K562 (cell line): Measurements from ENCODE around the gene KIAA1958. TPM values are rescaled to one million over a fixed set of nuclear protein-coding genes. Genes with fewer than 3 reads are reported as not detected.

Experiments used
- ATAC-seq: fragments of 200-7000 bp; cut with Tn5 transposase; 3 replicates; pipeline ENCODE4 v1.9.1; 2020; ENCODE audit warnings: moderate library complexity
- BruUV-seq: library from RNA; stranded (reverse); fragments of 400-500 nt; replicated peaks from 2 replicates; lab custom pipeline; 2021; lab: Mats Ljungman, UMichigan
- CTCF ChIA-PET: fragments of 300-600 bp; formaldehyde crosslinking; extraction: SDS; loops from one replicate; lab custom pipeline; 2021; ENCODE audit warnings: low intra/inter-chr PET ratio; lab: Yijun Ruan, JAX
- POLR2A ChIA-PET: fragments of 300-600, 350-650 bp; sonication (Branson Sonifier 250); formaldehyde crosslinking; extraction: SDS; loops from one replicate; lab custom pipeline; 2021; ENCODE audit warnings: antibody characterized with exemption, inconsistent platforms; lab: Yijun Ruan, JAX
- DNase-seq, 4 experiments: peaks; one replicate each; pipeline versions ENCODE4 v3.0.0 to v3.0.0-alpha.2; 2011 to 2018; ENCODE audit warnings: low spot score in 3 of 4, mixed read lengths in 3 of 4; ENCODE audit errors: extremely low read depth in 1 of 4
- FAIRE-seq: peaks from 2 replicates; lab custom pipeline; 2011; peaks lifted over from hg19 to GRCh38; lab: Jason Lieb, UNC
- H2AFZ ChIP-seq: 2 replicates; pipeline ENCODE4 v1.6.0; 2011; ENCODE audit warnings: low read depth, low read length, control low read depth, inconsistent platforms
- H3K27ac ChIP-seq: fragments of 200-600 bp; 3 replicates; pipeline ENCODE4 v1.8.0; 2011; ENCODE audit warnings: low read depth, mild to moderate bottlenecking, control low read depth, inconsistent platforms, low read length, moderate library complexity, mixed read lengths; ENCODE audit errors: extremely low read depth
- H3K27me3 ChIP-seq, 2 experiments: fragments of 300-600 bp in 1 of 2; 2 replicates in 1 of 2; 3 replicates in 1 of 2; pipeline versions ENCODE4 v1.6.0 to v1.8.0; 2011; ENCODE audit warnings: inconsistent platforms in 2 of 2, low read length in 2 of 2, mild to moderate bottlenecking in 1 of 2, mixed read lengths in 1 of 2, moderate library complexity in 1 of 2; ENCODE audit not compliant: control insufficient read depth in 2 of 2, insufficient read depth in 2 of 2
- H3K36me3 ChIP-seq: fragments of 300-600 bp; 3 replicates; pipeline ENCODE4 v1.8.0; 2011; ENCODE audit warnings: mild to moderate bottlenecking, low read length, inconsistent platforms; ENCODE audit not compliant: control insufficient read depth, insufficient read depth
- H3K4me1 ChIP-seq, 2 experiments: fragments of 200-600 bp in 1 of 2; replicated peaks in 1 of 2; 2 replicates in 1 of 2; 3 replicates in 1 of 2; pipeline versions ENCODE4 v1.5.1 to v1.8.0; 2011; ENCODE audit warnings: inconsistent platforms in 2 of 2, low read length in 2 of 2, mild to moderate bottlenecking in 1 of 2, mixed read lengths in 1 of 2, moderate library complexity in 1 of 2; ENCODE audit not compliant: control insufficient read depth in 2 of 2, insufficient read depth in 2 of 2
- H3K4me2 ChIP-seq: 2 replicates; pipeline ENCODE4 v1.6.1; 2011; ENCODE audit warnings: low read length, control low read depth, inconsistent platforms, mixed read lengths; ENCODE audit not compliant: insufficient read depth
- H3K4me3 ChIP-seq: fragments of 200-600 bp; sonication (generic), shearing (Covaris generic); 2 replicates; pipeline ENCODE4 v1.5.1; 2016; ENCODE audit warnings: control low read depth, inconsistent platforms
- H3K79me2 ChIP-seq: fragments of 200-600 bp; 3 replicates; pipeline ENCODE4 v1.8.0; 2011; ENCODE audit warnings: low read length, inconsistent platforms; ENCODE audit not compliant: control insufficient read depth, insufficient read depth
- H3K9ac ChIP-seq, 2 experiments: 2 replicates each; pipeline versions ENCODE4 v1.6.0 to v1.6.1; 2011; ENCODE audit warnings: low read depth in 2 of 2, low read length in 2 of 2, control low read depth in 1 of 2, inconsistent platforms in 1 of 2, mild to moderate bottlenecking in 1 of 2, mixed read lengths in 1 of 2; ENCODE audit not compliant: insufficient read depth in 1 of 2
- H3K9me1 ChIP-seq: one replicate; pipeline ENCODE4 v1.6.0; 2011; ENCODE audit warnings: inconsistent platforms, mild to moderate bottlenecking, low read length, moderate library complexity; ENCODE audit not compliant: control insufficient read depth, insufficient read depth
- H3K9me3 ChIP-seq: replicated peaks from 2 replicates; pipeline ENCODE4 v1.5.1; 2011; ENCODE audit warnings: low read depth, low read length, inconsistent platforms; ENCODE audit not compliant: control insufficient read depth, insufficient read depth
- H4K20me1 ChIP-seq: replicated peaks from 2 replicates; pipeline ENCODE4 v1.6.1; 2011; ENCODE audit warnings: low read length, inconsistent platforms, mixed read lengths; ENCODE audit not compliant: control insufficient read depth, insufficient read depth
- ARID2 ChIP-seq: fragments of 450-650 bp; IDR thresholded peaks from 2 replicates; pipeline ENCODE4 v1.6.1; 2017; ENCODE audit warnings: antibody characterized with exemption, mild to moderate bottlenecking
- GABPA ChIP-seq: fragments of 200-800 bp; sonication (Bioruptor generic); conservative IDR thresholded peaks from 2 replicates; pipeline ENCODE4 v1.6.1; 2016; ENCODE audit warnings: low read depth, missing genetic modification characterization, missing compliant biosample characterization
- HDAC6 ChIP-seq: IDR thresholded peaks from 2 replicates; pipeline ENCODE4 v1.6.1; 2012; ENCODE audit warnings: low read depth, mild to moderate bottlenecking, control low read depth, inconsistent platforms, low read length, moderate library complexity
- MTA1 ChIP-seq: fragments of 450-650 bp; IDR thresholded peaks from 2 replicates; pipeline ENCODE4 v1.6.1; 2017; ENCODE audit warnings: borderline replicate concordance
- NR4A1 ChIP-seq, 2 experiments: fragments of 250-450 bp in 1 of 2; fragments of 450-650 bp in 1 of 2; sonication (Bioruptor Pico) in 1 of 2; IDR thresholded peaks; 2 replicates each; pipeline versions ENCODE4 v1.4.0 to v1.6.1; 2016 to 2020; ENCODE audit warnings: mild to moderate bottlenecking in 2 of 2, missing compliant biosample characterization in 1 of 2, missing genetic modification characterization in 1 of 2, moderate library complexity in 1 of 2
- SMARCC2 ChIP-seq: fragments of 450-650 bp; IDR thresholded peaks from 2 replicates; pipeline ENCODE4 v1.6.1; 2017; ENCODE audit warnings: antibody characterized with exemption, moderate library complexity, mild to moderate bottlenecking, low read depth
- YBX1 ChIP-seq: fragments of 450-650 bp; IDR thresholded peaks from 2 replicates; pipeline ENCODE4 v1.7.1; 2016; ENCODE audit warnings: mild to moderate bottlenecking
- ZNF274 ChIP-seq: IDR thresholded peaks from 2 replicates; pipeline ENCODE4 v1.6.1; 2011; ENCODE audit warnings: low read depth, mild to moderate bottlenecking, low read length, moderate library complexity, borderline replicate concordance
- ZNF408 ChIP-seq: fragments of 250-450 bp; sonication (Bioruptor Pico); IDR thresholded peaks from 2 replicates; pipeline ENCODE4 v1.4.0; 2020; ENCODE audit warnings: low read depth, mild to moderate bottlenecking, moderate library complexity
- ZNF584 ChIP-seq: fragments of 200-800 bp; sonication (Bioruptor generic); IDR thresholded peaks from 2 replicates; pipeline ENCODE4 v1.6.1; 2016; ENCODE audit warnings: low read depth, mild to moderate bottlenecking, missing genetic modification characterization, missing compliant biosample characterization
- ZNF668 ChIP-seq: fragments of 250-450 bp; sonication (Bioruptor Pico); IDR thresholded peaks from 2 replicates; pipeline ENCODE4 v1.8.0; 2022; ENCODE audit warnings: mild to moderate bottlenecking, inconsistent platforms
- ZNF76 ChIP-seq: fragments of 250-450 bp; sonication (Bioruptor Pico); IDR thresholded peaks from 2 replicates; pipeline ENCODE4 v1.4.0; 2020; ENCODE audit warnings: mild to moderate bottlenecking, moderate library complexity, borderline replicate concordance
- WGBS: fragments of 100-300 bp; shearing (Covaris generic); methylation state at CpG from one replicate; pipeline ENCODE4 v1.1.6; 2016; ENCODE audit warnings: low coverage, mixed read lengths; ENCODE audit not compliant: insufficient coverage; ENCODE audit errors: missing lambda C conversion rate; 5-methylcytosine and 5-hydroxymethylcytosine counted together
- in situ Hi-C: fragments of 300-500 bp; cut with MboI; formaldehyde crosslinking; loops from 4 replicates; pipeline ENCODE4 v1.15.0; 2018; ENCODE audit warnings: inconsistent platforms, mixed read lengths
- intact Hi-C: fragments of 100-400 bp; cut with micrococcal nuclease; formaldehyde crosslinking; loops from 2 replicates; pipeline ENCODE4 v1.14.2; 2022
- polyA plus RNA-seq, 8 experiments: library from polyadenylated mRNA; depleted of rRNA in 4 of 8; stranded (reverse) in 5 of 8; unstranded in 3 of 8; fragments of >200 nt; fragmentation: Nextera tagmentation in 2 of 8; fragmentation: Illumina TruSeq in 1 of 8; extraction: Ambion mirVana in 2 of 8; extraction: Trizol in 1 of 8; gene quantifications; 2 replicates each; pipeline versions ENCODE4 v1.2.1 to v1.2.3, GENCODE V29; 2011 to 2014; ENCODE audit warnings: inconsistent platforms in 1 of 8, missing spikeins in 1 of 8
- total RNA-seq, 7 experiments: library from RNA; depleted of rRNA in 6 of 7; stranded (reverse); fragments of >200 nt in 6 of 7; fragmentation: Illumina TruSeq in 2 of 7; extraction: Trizol in 2 of 7; gene quantifications; 2 replicates each; pipeline versions ENCODE4 v1.2.1 to v1.2.3, GENCODE V29; 2011 to 2021; ENCODE audit warnings: low replicate concordance in 1 of 7
- TF ChIP-seq, protein P1 (sequence below): fragments of 250-450 bp; sonication (Bioruptor Pico); IDR thresholded peaks from 2 replicates; pipeline ENCODE4 v1.4.0; 2020; ENCODE audit warnings: mild to moderate bottlenecking, moderate library complexity, borderline replicate concordance
- TF ChIP-seq, protein P2 (sequence below): sonication (generic); formaldehyde crosslinking; IDR thresholded peaks from 2 replicates; pipeline ENCODE4 v1.8.0; 2022; ENCODE audit warnings: missing genetic modification reagents, mild to moderate bottlenecking, borderline replicate concordance
- TF ChIP-seq, protein P3 (sequence below): fragments of 150-350 bp; IDR thresholded peaks from 2 replicates; pipeline ENCODE4 v1.6.1; 2014; ENCODE audit warnings: low read depth, mild to moderate bottlenecking, low read length, borderline replicate concordance

KIAA1958 gene
- total and polyA plus RNA-seq, 9 of the 15 experiments (the other 6 are each of a cell fraction or from before 2014, with no cell fraction given) = 1.1 to 16.0 (median 10.1) TPM

DNA sequence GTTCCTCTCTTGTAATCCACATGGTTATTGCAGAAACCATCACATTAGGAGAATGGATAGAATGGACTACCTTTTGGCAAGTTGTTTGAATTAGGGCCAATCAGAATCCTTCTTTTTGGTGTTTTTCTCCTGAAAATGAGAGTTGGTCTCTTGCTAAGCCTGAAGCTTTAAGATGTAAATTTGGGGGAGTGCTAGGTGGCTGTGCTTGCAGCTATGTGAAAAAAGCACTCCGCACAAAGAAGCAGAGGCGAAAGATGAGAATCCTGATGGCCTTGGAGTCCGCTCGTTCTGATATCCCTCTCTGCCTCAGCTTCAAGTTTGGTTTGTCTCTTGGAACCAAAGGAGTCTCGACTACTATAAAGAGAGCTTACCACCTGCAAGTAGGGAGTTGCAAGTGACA is 167.7 kb downstream of the KIAA1958 start (continued):
- TF ChIP-seq, protein P1, sequence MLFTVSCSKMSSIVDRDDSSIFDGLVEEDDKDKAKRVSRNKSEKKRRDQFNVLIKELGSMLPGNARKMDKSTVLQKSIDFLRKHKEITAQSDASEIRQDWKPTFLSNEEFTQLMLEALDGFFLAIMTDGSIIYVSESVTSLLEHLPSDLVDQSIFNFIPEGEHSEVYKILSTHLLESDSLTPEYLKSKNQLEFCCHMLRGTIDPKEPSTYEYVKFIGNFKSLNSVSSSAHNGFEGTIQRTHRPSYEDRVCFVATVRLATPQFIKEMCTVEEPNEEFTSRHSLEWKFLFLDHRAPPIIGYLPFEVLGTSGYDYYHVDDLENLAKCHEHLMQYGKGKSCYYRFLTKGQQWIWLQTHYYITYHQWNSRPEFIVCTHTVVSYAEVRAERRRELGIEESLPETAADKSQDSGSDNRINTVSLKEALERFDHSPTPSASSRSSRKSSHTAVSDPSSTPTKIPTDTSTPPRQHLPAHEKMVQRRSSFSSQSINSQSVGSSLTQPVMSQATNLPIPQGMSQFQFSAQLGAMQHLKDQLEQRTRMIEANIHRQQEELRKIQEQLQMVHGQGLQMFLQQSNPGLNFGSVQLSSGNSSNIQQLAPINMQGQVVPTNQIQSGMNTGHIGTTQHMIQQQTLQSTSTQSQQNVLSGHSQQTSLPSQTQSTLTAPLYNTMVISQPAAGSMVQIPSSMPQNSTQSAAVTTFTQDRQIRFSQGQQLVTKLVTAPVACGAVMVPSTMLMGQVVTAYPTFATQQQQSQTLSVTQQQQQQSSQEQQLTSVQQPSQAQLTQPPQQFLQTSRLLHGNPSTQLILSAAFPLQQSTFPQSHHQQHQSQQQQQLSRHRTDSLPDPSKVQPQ = no peak
- no peak for TF ChIP-seq ZNF408
- no peak for TF ChIP-seq ZNF76 (CRISPR knock-in tag)
- no peak for TF ChIP-seq ZNF668 (CRISPR knock-in tag)
- TF ChIP-seq, protein P2, sequence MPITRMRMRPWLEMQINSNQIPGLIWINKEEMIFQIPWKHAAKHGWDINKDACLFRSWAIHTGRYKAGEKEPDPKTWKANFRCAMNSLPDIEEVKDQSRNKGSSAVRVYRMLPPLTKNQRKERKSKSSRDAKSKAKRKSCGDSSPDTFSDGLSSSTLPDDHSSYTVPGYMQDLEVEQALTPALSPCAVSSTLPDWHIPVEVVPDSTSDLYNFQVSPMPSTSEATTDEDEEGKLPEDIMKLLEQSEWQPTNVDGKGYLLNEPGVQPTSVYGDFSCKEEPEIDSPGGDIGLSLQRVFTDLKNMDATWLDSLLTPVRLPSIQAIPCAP = no peak
- no peak for TF ChIP-seq ZNF584
- TF ChIP-seq, all 486 proteins: peak for 0

DNA sequence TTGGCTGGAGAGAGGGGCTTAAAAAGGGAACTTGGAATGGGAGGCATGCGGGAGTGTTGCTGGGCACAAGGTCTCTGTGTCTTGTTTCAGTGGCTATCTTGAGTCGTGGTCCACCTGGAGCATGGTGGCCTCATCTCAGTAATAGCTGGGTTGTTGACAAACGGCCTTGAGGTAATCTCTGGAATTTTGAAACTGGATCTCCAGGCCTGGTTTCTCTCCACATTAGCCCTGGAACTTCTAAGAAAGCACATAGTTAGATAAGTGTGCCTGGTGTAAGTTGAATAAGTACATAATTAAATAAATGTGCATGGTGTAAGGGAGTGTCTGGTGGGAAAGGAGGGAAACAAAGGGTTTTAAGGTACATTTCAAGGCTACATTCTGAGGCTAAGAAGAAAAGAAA is 169.0 kb downstream of the KIAA1958 start:
- CTCF ChIA-PET = interaction anchor here (0.6 kb wide), 1 partner anchor 726 kb away, joined by 7 read pairs; no protein-coding TSS in a partner anchor
- Histone ChIP-seq H3K9me3 (no peaks in the 10 kb centered on the region), H3K27ac (no peak overlapping the region), H3K4me2 (no peak overlapping the region), H3K9me1 (no peaks in the 10 kb centered on the region), H3K4me1 (peaks cover 0 to 6% of the 10 kb centered on the region in 2 experiments; a peak in 1 of 5 replicates), H3K79me2 (no peaks in the 10 kb centered on the region), H3K9ac (no peak overlapping the region), H4K20me1 (no peaks in the 10 kb centered on the region), H3K27me3 (no peaks in the 10 kb centered on the region), H3K4me3 (no peak overlapping the region), H2AFZ (no peak overlapping the region), H3K36me3 (no peaks in the 10 kb centered on the region)
- FAIRE-seq (no peak), DNase-seq (no peak), ATAC-seq (no peak)
- in situ Hi-C loops (no loop called here), intact Hi-C loops (no loop called here)
- BruUV-seq = no TSS peak
- POLR2A ChIA-PET = interaction anchor here (0.7 kb wide), 1 partner anchor 8 kb away, joined by 3 read pairs; no protein-coding TSS in a partner anchor
- 32% methylated on average over 3 of the region's 3 CpGs for WGBS
- TF ChIP-seq GABPA (no peak), MTA1 (no peak), ZNF584 (no peak), YBX1 (no peak), SMARCC2 (no peak), ZNF274 (no peak), NR4A1 (CRISPR knock-in tag; IDR thresholded peaks at IDR 0.05) (no peak), NR4A1 (tag; IDR thresholded peaks at IDR 0.05) (no peak), HDAC6 (no peak), ARID2 (no peak)
- TF ChIP-seq, protein P3, sequence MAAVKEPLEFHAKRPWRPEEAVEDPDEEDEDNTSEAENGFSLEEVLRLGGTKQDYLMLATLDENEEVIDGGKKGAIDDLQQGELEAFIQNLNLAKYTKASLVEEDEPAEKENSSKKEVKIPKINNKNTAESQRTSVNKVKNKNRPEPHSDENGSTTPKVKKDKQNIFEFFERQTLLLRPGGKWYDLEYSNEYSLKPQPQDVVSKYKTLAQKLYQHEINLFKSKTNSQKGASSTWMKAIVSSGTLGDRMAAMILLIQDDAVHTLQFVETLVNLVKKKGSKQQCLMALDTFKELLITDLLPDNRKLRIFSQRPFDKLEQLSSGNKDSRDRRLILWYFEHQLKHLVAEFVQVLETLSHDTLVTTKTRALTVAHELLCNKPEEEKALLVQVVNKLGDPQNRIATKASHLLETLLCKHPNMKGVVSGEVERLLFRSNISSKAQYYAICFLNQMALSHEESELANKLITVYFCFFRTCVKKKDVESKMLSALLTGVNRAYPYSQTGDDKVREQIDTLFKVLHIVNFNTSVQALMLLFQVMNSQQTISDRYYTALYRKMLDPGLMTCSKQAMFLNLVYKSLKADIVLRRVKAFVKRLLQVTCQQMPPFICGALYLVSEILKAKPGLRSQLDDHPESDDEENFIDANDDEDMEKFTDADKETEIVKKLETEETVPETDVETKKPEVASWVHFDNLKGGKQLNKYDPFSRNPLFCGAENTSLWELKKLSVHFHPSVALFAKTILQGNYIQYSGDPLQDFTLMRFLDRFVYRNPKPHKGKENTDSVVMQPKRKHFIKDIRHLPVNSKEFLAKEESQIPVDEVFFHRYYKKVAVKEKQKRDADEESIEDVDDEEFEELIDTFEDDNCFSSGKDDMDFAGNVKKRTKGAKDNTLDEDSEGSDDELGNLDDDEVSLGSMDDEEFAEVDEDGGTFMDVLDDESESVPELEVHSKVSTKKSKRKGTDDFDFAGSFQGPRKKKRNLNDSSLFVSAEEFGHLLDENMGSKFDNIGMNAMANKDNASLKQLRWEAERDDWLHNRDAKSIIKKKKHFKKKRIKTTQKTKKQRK = no peak
